Measurements from ENCODE around the gene CDC23.

CDC23 gene

DNA sequence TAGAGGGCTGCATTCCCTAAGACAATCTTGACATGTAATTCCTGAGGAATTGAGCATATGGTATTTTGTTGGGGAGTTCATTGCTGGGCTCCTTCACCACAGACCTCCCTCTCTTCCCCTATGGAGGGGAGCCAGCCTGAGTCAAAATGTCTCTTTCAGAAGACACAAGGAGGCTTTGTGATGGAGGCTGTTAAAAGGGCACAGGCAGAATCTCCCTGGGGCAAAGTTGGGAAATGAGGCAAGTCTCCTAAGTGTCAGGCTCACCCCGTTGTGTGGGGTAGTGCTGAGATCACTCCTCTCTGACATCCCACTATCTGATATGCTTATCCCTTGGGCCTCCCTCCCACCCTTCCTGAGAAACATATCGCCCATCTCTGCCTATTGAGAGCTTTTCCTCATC lies 30.7 kb upstream of the CDC23 start:
- no peak overlapping the region for H3K27ac ChIP-seq
- no peak for TF ChIP-seq CTCF (conservative IDR thresholded peaks at IDR 0.05)

- TF ChIP-seq CTCF (conservative IDR thresholded peaks at IDR 0.05), result peak; percentile 26
- peak overlapping the region; percentile 64 for H3K27ac ChIP-seq
Observed at GRCh38 chr5:138241688-138242571, 28.8 kb upstream of the CDC23 start.

GRCh38 chr5:138240650-138241385 lies 27.7 kb upstream of the CDC23 start:
- H3K27ac ChIP-seq, result no peak overlapping the region
- no peak for TF ChIP-seq CTCF (conservative IDR thresholded peaks at IDR 0.05)

DNA sequence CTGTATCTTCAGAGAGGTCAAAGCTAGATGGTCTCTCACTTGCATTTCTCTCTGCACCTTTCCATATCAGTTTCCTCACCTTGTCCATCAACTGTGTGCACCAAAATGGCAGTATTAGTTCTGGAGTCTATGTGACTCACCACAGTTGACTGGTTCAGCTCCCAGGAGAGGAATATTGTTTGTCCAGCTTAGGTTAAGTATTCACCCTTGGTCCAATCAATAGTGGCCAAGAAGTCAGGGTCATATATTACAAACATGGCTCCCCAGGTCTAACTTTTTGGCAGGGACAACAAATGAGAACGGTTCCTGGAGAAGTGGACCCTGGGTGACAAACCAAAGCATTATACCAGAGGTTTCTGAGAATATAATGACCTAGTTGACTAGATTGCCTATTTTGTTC lies 24.9 kb upstream of the CDC23 start:
- no peak overlapping the region for H3K27ac ChIP-seq
- TF ChIP-seq CTCF (conservative IDR thresholded peaks at IDR 0.05), result no peak

- TF ChIP-seq CTCF (conservative IDR thresholded peaks at IDR 0.05), result no peak
Observed at GRCh38 chr5:138234651-138235050, 21.5 kb upstream of the CDC23 start.

GRCh38 chr5:138233280-138233679 lies 20.2 kb upstream of the CDC23 start:
- H3K27ac ChIP-seq, result no peak overlapping the region
- no peak for TF ChIP-seq CTCF (conservative IDR thresholded peaks at IDR 0.05)

More at GRCh38 chr5:138234651-138235050, 21.5 kb upstream of the CDC23 start:
- H3K27ac ChIP-seq, result no peak overlapping the region

DNA sequence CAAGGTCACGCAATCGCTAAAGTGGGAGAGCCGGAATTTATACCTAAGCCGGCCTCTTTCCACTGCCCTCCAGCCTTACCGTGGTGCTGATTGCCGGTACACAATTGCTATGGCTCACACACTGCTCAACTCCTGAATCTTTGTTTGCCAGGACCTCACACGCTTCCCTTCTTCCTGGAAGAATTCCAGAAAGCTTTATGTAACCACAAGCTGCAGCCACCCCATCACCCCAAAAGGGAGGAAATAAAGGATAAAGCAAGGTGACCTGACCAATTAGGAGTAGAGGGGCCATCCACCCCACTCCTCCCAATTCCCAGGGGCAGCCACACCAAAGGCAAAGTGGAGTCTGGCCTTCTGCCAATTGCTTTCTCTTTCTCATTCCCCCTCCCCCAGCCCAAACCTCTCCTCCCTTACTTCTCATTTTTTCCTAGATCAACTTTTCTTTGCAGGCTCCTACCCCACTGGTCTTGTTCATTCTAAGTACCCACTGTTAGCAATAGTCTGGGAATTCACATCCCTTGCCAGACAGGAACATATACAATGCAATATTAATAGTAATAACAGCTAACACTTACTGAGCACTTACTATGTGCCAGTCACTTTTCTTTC lies 18.0 kb upstream of the CDC23 start:
- TF ChIP-seq CTCF (conservative IDR thresholded peaks at IDR 0.05), result no peak
- H3K27ac ChIP-seq, result peak overlapping the region; percentile 60
